ENCODE data around the gene ISL1.

Gene ISL1

GRCh38 chr5:51387884-51388275 lies 4.6 kb downstream of the ISL1 start:
- no peak for DNase-seq

GRCh38 chr5:51388488-51389287 lies 5.4 kb downstream of the ISL1 start:
- no peak for DNase-seq

- DNase-seq, result no peak
Observed at GRCh38 chr5:51389288-51389576, 6.0 kb downstream of the ISL1 start.

DNA sequence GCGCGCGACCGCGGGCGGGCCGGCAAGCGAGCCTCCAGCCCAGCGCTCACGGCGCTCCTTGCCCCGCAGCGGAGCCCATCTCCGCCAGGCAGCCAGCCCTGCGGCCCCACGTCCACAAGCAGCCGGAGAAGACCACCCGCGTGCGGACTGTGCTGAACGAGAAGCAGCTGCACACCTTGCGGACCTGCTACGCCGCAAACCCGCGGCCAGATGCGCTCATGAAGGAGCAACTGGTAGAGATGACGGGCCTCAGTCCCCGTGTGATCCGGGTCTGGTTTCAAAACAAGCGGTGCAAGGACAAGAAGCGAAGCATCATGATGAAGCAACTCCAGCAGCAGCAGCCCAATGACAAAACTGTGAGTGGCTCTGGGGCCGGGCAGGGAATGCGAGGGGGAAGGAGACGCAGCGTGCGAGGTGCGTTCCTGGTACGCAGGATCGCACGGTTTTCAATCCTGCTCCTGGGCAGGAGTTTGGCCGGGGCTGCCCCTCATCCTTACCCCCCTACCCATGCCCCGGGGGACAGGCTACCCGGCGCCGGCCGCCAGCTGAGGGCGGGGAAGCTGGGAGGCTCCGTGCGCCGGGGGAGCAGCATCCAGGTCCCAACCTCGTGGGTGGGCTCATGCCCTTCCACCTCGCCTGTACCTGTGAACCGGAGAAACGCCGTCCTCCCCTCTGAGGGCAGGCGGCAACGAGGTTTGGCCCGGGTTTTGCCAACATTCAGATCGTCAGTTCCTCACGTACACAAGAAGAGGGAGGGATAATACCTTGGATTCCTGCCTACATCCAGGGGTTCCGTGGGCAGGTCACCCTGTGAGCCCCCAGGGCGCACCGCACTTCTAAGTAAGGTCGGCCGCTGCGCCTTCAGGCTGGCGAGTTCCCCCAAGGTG lies 6.6 kb downstream of the ISL1 start:
- no peak for DNase-seq

GRCh38 chr5:51391175-51391574 lies 7.9 kb downstream of the ISL1 start:
- DNase-seq, result no peak

DNA sequence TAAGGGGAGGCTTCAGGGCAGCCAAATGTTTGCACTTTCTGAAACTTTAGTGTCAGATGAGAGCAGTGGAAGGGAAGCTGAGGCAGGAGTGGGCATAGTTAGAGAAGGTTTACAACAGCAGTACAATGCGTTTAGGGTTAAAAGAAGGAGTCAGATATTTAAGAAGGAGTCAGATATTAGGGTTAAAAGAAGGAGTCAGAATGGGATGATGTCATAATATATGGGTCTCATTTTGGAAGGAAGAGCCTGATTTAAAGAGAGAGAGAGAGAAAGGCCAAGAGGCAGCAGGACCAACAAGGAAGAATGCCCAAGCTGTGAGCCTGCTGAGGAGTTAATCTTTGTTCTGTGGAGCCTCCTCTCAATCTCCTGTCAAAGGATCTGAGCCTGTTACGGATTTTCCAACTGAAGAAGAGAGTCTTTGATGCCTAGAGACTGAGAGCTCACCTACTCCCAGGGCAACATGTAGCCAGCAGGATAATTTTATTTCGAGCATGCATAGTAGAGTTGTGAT lies 9.5 kb downstream of the ISL1 start:
- no peak for DNase-seq

- DNase-seq, result no peak
Observed at GRCh38 chr5:51394609-51395008, 11.4 kb downstream of the ISL1 start.

- no peak for DNase-seq
Observed at GRCh38 chr5:51395245-51395644, 12.0 kb downstream of the ISL1 start.

GRCh38 chr5:51395666-51396356 lies 12.6 kb downstream of the ISL1 start:
- no peak for DNase-seq

DNA sequence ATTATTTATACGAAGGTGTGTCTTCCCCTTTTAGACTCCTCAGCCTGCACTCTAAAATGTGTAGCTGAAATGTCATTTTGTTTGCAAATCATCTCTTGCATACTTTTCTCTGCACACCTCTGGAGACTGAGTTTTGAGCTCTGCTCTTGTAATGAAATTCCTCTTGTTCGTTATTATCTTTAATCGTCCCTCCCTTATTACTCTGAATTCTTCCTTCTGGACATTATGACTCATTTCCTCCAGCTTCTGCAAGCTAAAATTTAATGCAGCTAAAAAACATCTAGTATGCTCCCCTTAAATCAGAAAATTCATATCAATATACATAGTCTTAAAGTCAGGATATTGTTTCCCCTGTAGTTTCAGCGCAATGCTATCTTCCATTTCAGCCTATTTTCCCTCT lies 13.5 kb downstream of the ISL1 start:
- DNase-seq, result no peak

DNA sequence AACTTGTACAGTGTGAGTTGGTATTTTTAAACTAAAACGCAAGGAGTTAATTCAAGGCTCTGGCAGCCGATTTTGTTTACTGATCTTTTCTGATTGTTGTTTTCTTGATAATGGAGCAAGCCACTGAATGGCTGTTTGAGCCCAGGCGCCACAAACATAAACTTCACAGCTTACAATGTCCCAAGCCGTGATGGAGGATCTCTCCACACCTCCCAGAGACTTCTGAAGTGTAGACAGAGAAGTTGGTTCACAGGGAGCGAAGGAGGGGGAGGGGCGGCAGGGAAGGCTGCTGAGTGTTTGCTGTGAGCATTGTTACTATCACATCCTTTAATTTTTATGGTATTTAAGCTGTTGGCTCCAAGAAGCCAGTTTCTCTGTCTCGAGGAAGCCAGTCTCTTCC lies 14.7 kb downstream of the ISL1 start:
- DNase-seq, result no peak

DNA sequence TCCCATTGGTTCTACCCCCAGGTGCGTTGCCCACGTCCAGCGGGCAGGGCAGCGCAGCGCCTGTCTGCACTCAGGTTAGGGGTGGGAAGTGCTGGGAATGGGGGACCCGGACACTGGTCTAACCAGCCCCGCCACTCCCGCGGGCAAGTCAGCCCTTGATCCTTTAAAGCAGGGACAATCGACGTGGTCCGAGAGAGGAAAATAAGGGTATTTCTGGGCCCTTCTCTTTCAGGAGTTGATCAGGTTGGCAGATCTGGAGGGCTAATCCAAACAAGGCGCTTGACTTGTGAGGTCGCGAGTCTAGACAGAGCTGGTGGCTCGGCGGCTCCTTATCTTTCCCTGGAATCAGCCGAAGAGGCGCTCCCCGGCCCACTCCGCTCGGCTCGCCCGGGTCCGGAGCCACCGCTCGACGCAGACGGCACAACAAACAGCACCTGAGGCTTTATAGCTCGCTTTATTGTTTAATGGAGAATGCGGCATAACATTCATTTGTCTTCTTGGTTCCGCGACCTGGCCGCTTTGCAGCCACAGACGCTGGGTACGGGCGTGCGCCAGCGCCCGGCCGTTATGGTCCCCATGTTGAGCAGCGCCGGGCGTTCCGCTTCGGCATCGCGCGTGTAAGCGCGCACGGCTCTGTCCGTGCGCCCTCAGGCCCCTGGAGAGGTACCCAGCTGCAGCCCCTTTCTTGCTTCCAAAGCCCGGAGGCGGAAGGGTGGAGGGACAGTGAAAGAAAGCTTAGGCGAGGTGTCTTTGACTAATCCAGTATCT lies 15.8 kb downstream of the ISL1 start:
- no peak for DNase-seq

- DNase-seq, result no peak
Observed at GRCh38 chr5:51399643-51400006, 16.4 kb downstream of the ISL1 start.

- DNase-seq, result no peak
Observed at GRCh38 chr5:51404255-51404654, 21.0 kb downstream of the ISL1 start.

GRCh38 chr5:51411921-51412325 lies 28.7 kb downstream of the ISL1 start:
- DNase-seq, result no peak

- no peak for DNase-seq
Observed at GRCh38 chr5:51414516-51414915, 31.3 kb downstream of the ISL1 start.

DNA sequence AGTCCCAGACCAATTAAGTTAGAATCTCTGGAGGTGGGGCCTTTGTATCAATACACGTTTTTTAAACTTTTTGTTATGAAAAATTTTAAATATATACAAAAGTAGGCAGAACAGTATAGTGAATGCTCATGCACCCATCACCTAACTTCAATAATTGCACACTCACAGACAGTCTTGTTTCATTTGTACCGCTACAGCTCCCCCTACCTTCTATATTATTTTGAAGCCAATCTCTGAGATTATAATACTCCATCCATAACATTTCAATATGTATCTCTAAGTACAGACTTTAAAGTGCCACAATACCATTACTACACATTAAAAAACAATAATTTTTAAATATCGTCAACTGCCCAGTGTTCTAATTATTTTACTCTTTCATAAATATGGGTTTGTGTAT lies 32.9 kb downstream of the ISL1 start:
- DNase-seq, result no peak

GRCh38 chr5:51433052-51433710 lies 49.9 kb downstream of the ISL1 start:
- no peak for DNase-seq

DNA sequence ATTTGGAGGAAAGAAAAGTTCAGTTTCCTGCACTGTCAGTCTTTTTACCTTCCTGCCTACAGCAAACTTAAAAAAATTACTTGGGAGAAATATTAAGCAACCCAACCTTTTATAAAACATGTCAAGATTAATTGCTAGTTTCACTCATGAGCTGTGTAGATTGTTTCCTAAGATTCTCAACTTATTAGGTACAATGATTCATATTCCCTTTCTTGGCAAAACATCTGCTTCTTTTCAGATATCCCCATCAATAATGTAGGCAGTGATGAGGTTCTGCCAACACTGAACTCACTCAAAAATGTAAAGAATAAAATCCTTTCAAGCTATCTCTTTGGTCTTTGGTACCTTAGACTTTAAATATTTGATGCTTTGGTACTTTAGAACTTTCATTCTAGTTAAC lies 56.0 kb downstream of the ISL1 start:
- no peak for DNase-seq

Data from CD4-positive, alpha-beta T cell treated with Interleukin-15 for 1 hour (primary cell).